Natural killer cell (primary cell): Measurements from ENCODE around the gene RBCK1. TPM values are rescaled to one million over a fixed set of nuclear protein-coding genes. Genes with fewer than 3 reads are reported as not detected.
"Not testable (repeated sequence)": the region's sequence is repeated elsewhere in the genome, so short reads cannot be mapped to it uniquely, and the experiment has no call there.

Experiments used
- ATAC-seq, 3 donors: fragments of 150-1000 bp in 2 of 3; fragments of 200-7000 bp in 1 of 3; cut with Tn5 transposase; 1 replicate in 1 of 3; 2 replicates in 2 of 3; pipeline ENCODE4 v1.10.0; 2021; ENCODE audit warnings: mild to moderate bottlenecking in 2 of 3, moderate library complexity in 2 of 3
- DNase-seq, 2 donors: peaks; one replicate each; pipeline versions ENCODE4 v3.0.0 to v3.0.0-alpha.2; 2013 to 2021; ENCODE audit warnings: mixed read lengths in 1 of 2
- H3K27ac ChIP-seq: one replicate; pipeline ENCODE4 v1.5.1; 2013; ENCODE audit warnings: mild to moderate bottlenecking, low read length
- H3K27me3 ChIP-seq: one replicate; pipeline ENCODE4 v1.6.1; 2013; ENCODE audit warnings: low read length; ENCODE audit not compliant: control insufficient read depth, insufficient read depth
- H3K36me3 ChIP-seq: one replicate; pipeline ENCODE4 v1.6.1; 2013; ENCODE audit warnings: low read length; ENCODE audit not compliant: control insufficient read depth, insufficient read depth
- H3K4me1 ChIP-seq: one replicate; pipeline ENCODE4 v1.6.1; 2013; ENCODE audit warnings: low read length; ENCODE audit not compliant: control insufficient read depth, insufficient read depth
- H3K4me3 ChIP-seq: one replicate; pipeline ENCODE4 v1.5.1; 2013; ENCODE audit warnings: low read length
- H3K9me3 ChIP-seq: one replicate; pipeline ENCODE4 v1.6.1; 2013; ENCODE audit warnings: low read length; ENCODE audit not compliant: control insufficient read depth, insufficient read depth
- H3K27ac Mint-ChIP-seq, 2 donors: one replicate each; pipeline ENCODE4 v1.8.0; 2022; ENCODE audit warnings: mild to moderate bottlenecking in 2 of 2, mixed read lengths in 2 of 2, moderate library complexity in 1 of 2
- H3K27me3 Mint-ChIP-seq, 2 donors: one replicate each; pipeline ENCODE4 v1.8.0; 2022; ENCODE audit warnings: low read depth in 2 of 2, mixed read lengths in 2 of 2
- H3K36me3 Mint-ChIP-seq: one replicate; pipeline ENCODE4 v1.8.0; 2022; ENCODE audit warnings: mixed read lengths
- H3K4me1 Mint-ChIP-seq, 2 donors: one replicate each; pipeline ENCODE4 v1.8.0; 2022; ENCODE audit warnings: mixed read lengths in 2 of 2
- H3K4me3 Mint-ChIP-seq: one replicate; pipeline ENCODE4 v1.8.0; 2022; ENCODE audit warnings: mild to moderate bottlenecking, moderate library complexity, mixed read lengths
- H3K9me3 Mint-ChIP-seq, 2 donors: one replicate each; pipeline ENCODE4 v1.8.0; 2022; ENCODE audit warnings: mixed read lengths in 2 of 2
- CTCF ChIP-seq: fragments of 200-600 bp; IDR thresholded peaks from one replicate; pipeline ENCODE4 v1.8.0; 2022; ENCODE audit warnings: antibody characterized with exemption
- WGBS: methylation state at CpG from one replicate; pipeline ENCODE4 v1.1.7; 2013; ENCODE audit warnings: missing lambda C conversion rate; ENCODE audit not compliant: insufficient coverage; 5-methylcytosine and 5-hydroxymethylcytosine counted together
- intact Hi-C: fragments of 100-400 bp; cut with micrococcal nuclease; formaldehyde crosslinking; loops from one replicate; pipeline ENCODE4 v1.14.2; 2022
- total RNA-seq, 4 donors: library from RNA; stranded (reverse); fragments of 120-200 nt in 1 of 4; gene quantifications; one replicate each; pipeline versions ENCODE4 v1.2.3 to v1.2.4, GENCODE V29; 2013 to 2022

The RBCK1 gene
- total RNA-seq, 3 donors from 2014 or later (not counting 1 experiment from before 2014, with no cell fraction given): 102 to 131 (median 104) TPM

- TF ChIP-seq CTCF: no peak
- intact Hi-C loops: no loop called here
- no peaks in the 10 kb centered on the region for H3K27me3 ChIP-seq
- ATAC-seq: no peak
- no peaks in the 10 kb centered on the region for H3K4me1 ChIP-seq
- no peaks in the 10 kb centered on the region for H3K4me1 Mint-ChIP-seq
- DNase-seq: no peak
- H3K27ac ChIP-seq: no peak overlapping the region
- H3K27me3 Mint-ChIP-seq: no peaks in the 10 kb centered on the region
- no peak overlapping the region for H3K27ac Mint-ChIP-seq
- no peaks in the 10 kb centered on the region for H3K9me3 Mint-ChIP-seq
- no peaks in the 10 kb centered on the region for H3K9me3 ChIP-seq
- 95% methylated on average over 29 of the region's 29 CpGs for WGBS
- peaks cover 60% of the 10 kb centered on the region for H3K36me3 ChIP-seq
- H3K4me3 Mint-ChIP-seq: no peak overlapping the region
- H3K4me3 ChIP-seq: no peak overlapping the region
- peaks cover 12% of the 10 kb centered on the region for H3K36me3 Mint-ChIP-seq
These were observed 16.9 kb upstream of the RBCK1 start for GRCh38 chr20:391041-391711.

GRCh38 chr20:393296-393695, 14.8 kb upstream of the RBCK1 start:
- DNase-seq, H3K9me3 Mint-ChIP-seq, H3K27ac Mint-ChIP-seq, H3K9me3 ChIP-seq, ATAC-seq, H3K4me3 Mint-ChIP-seq, intact Hi-C loops, H3K27me3 ChIP-seq, H3K4me3 ChIP-seq, H3K4me1 ChIP-seq, H3K4me1 Mint-ChIP-seq, H3K27ac ChIP-seq, H3K27me3 Mint-ChIP-seq, H3K36me3 Mint-ChIP-seq: not testable (repeated sequence)
- 93% methylated on average over 2 of the region's 2 CpGs for WGBS
- H3K36me3 ChIP-seq: peaks cover 67% of the 10 kb centered on the region

GRCh38 chr20:396252-396618, 11.9 kb upstream of the RBCK1 start:
- Mint-ChIP-seq H3K4me1 (no peaks in the 10 kb centered on the region), H3K27ac (no peak overlapping the region), H3K36me3 (no peaks in the 10 kb centered on the region), H3K4me3 (no peak overlapping the region), H3K9me3 (no peaks in the 10 kb centered on the region), H3K27me3 (no peaks in the 10 kb centered on the region)
- ATAC-seq (no peak), DNase-seq (no peak)
- intact Hi-C loops: no loop called here
- no peaks in the 10 kb centered on the region for H3K27me3 ChIP-seq
- no peak overlapping the region for H3K4me3 ChIP-seq
- no peak overlapping the region for H3K27ac ChIP-seq
- no peaks in the 10 kb centered on the region for H3K4me1 ChIP-seq
- TF ChIP-seq CTCF: no peak
- 97% methylated on average over 24 of the region's 24 CpGs for WGBS
- peaks cover 45% of the 10 kb centered on the region for H3K36me3 ChIP-seq
- H3K9me3 ChIP-seq: no peaks in the 10 kb centered on the region

- H3K36me3 Mint-ChIP-seq: no peaks in the 10 kb centered on the region
- intact Hi-C loops: no loop called here
- no peak for TF ChIP-seq CTCF
- H3K4me3 Mint-ChIP-seq: no peak overlapping the region
- Histone ChIP-seq H3K9me3 (no peaks in the 10 kb centered on the region), H3K4me1 (no peaks in the 10 kb centered on the region), H3K4me3 (no peak overlapping the region), H3K36me3 (peaks cover 41% of the 10 kb centered on the region), H3K27ac (no peak overlapping the region), H3K27me3 (no peaks in the 10 kb centered on the region)
- H3K27me3 Mint-ChIP-seq: no peaks in the 10 kb centered on the region
- no peak for DNase-seq
- H3K27ac Mint-ChIP-seq: no peak overlapping the region
- H3K9me3 Mint-ChIP-seq: no peaks in the 10 kb centered on the region
- 94% methylated on average over 4 of the region's 4 CpGs for WGBS
- no peaks in the 10 kb centered on the region for H3K4me1 Mint-ChIP-seq
- no peak for ATAC-seq
These were observed 11.3 kb upstream of the RBCK1 start for GRCh38 chr20:396619-397431.
